Smooth muscle cell (in vitro differentiated cells): ENCODE results near the gene L3MBTL3. TPM values are rescaled to one million over a fixed set of nuclear protein-coding genes. Genes with fewer than 3 reads are reported as not detected.

Source experiments
- DNase-seq: peaks from one replicate; lab custom pipeline; 2025; ENCODE audit not compliant: unreplicated experiment; lab: John Stamatoyannopoulos, UW
- H2AFZ ChIP-seq: fragments of 200-600 bp; sonication (generic); 2 replicates; pipeline ENCODE4 v1.6.0; 2016; ENCODE audit warnings: antibody characterized with exemption, low read depth, mild to moderate bottlenecking
- H3F3A ChIP-seq: fragments of 200-600 bp; sonication (generic); 2 replicates; pipeline ENCODE4 v1.6.0; 2017; ENCODE audit warnings: antibody characterized with exemption, low read depth
- H3K27ac ChIP-seq: fragments of 200-600 bp; sonication (generic); 2 replicates; pipeline ENCODE4 v1.5.1; 2016; ENCODE audit warnings: low read depth, mild to moderate bottlenecking
- H3K27me3 ChIP-seq: fragments of 200-600 bp; sonication (generic); 2 replicates; pipeline ENCODE4 v1.6.1; 2016; ENCODE audit warnings: low read depth, mild to moderate bottlenecking
- H3K36me3 ChIP-seq: fragments of 200-600 bp; sonication (generic); 2 replicates; pipeline ENCODE4 v1.5.1; 2016; ENCODE audit warnings: low read depth
- H3K4me1 ChIP-seq: fragments of 200-600 bp; sonication (generic); 2 replicates; pipeline ENCODE4 v1.5.1; 2016; ENCODE audit warnings: low read depth
- H3K4me2 ChIP-seq: fragments of 200-600 bp; sonication (generic); 2 replicates; pipeline ENCODE4 v1.6.0; 2016; ENCODE audit warnings: mild to moderate bottlenecking
- H3K4me3 ChIP-seq: fragments of 200-600 bp; sonication (generic); 2 replicates; pipeline ENCODE4 v1.5.1; 2016; ENCODE audit warnings: mild to moderate bottlenecking
- H3K79me2 ChIP-seq: fragments of 200-600 bp; sonication (generic); 2 replicates; pipeline ENCODE4 v1.6.0; 2016; ENCODE audit warnings: low read depth, mild to moderate bottlenecking
- H3K9ac ChIP-seq: fragments of 200-600 bp; sonication (generic); 2 replicates; pipeline ENCODE4 v1.6.0; 2016; ENCODE audit warnings: low read depth
- H3K9me3 ChIP-seq: fragments of 200-600 bp; sonication (generic); replicated peaks from 2 replicates; pipeline ENCODE4 v1.5.1; 2016; ENCODE audit warnings: low read depth
- H4K20me1 ChIP-seq: fragments of 200-600 bp; sonication (generic); 2 replicates; pipeline ENCODE4 v1.6.0; 2016; ENCODE audit warnings: low read depth
- WGBS: methylation state at CpG from one replicate; pipeline ENCODE4 v1.1.7; 2016; ENCODE audit warnings: low lambda C conversion rate; 5-methylcytosine and 5-hydroxymethylcytosine counted together
- polyA plus RNA-seq: library from polyadenylated mRNA; unstranded; fragments of >200 nt; fragmentation: Nextera tagmentation; extraction: Ambion mirVana; gene quantifications from 2 replicates; pipeline ENCODE4 v1.2.1, GENCODE V29; 2016
- total RNA-seq: library from RNA; depleted of rRNA; stranded (reverse); fragments of >200 nt; gene quantifications from 2 replicates; pipeline ENCODE4 v1.2.3, GENCODE V29; 2014
- TF ChIP-seq, protein P1 (sequence below): fragments of 200-600 bp; sonication (generic); IDR thresholded peaks from 2 replicates; pipeline ENCODE4 v1.5.1; 2017; ENCODE audit warnings: borderline replicate concordance, mild to moderate bottlenecking, antibody characterized with exemption; ENCODE audit not compliant: insufficient read depth, poor library complexity, severe bottlenecking

Gene L3MBTL3
- total and polyA plus RNA-seq, 2 experiments from 2014 or later: 5.4 to 14.2 TPM

GRCh38 chr6:130018744-130019325, 454 bp downstream of the L3MBTL3 start:
- DNase-seq: no peak
- 2% methylated on average over 17 of the region's 54 CpGs for WGBS

DNA sequence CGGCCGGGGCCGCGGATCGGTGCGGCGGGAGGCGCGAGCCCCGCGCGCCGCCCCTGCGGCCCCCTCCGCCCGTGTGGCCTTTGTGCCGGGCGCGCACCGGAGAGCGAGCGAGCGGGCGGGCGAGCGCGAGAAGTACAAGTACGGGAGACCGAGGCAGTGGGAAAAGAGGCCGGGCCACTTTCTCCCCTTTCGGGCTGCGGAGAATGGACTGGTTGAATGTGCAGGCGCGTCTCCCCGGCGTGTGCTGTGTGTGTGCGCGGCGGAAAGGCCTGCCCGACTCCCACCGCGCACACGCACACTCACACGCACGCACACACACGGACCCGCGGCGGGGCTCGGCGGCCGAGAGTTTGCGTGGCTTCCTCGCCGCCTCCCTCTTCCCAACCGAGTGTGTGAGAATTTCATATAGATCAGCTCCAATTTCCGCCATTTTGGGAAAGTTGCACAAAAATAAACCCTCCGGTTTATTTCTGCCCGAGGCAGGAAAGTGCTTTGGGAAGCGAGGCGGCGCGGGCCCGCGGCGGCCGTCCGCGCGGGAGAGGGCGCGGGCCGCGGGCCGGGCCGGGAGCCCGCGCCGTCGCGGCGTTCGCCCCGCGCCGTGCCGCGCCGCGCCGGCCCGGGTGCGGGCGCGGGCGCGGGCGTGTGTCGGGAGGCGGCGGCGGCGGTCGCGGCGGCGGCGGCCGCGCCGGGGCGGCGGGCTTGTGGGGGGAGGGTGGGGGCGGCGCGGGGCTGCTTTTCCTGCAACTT, 1.1 kb downstream of the L3MBTL3 start:
- Histone ChIP-seq H2AFZ (peak overlapping the region; percentile 98), H3K36me3 (no peaks in the 10 kb centered on the region), H3K4me1 (no peaks in the 10 kb centered on the region), H3K4me3 (peak overlapping the region; percentile 82), H3K9ac (peak overlapping the region; percentile 67), H4K20me1 (peaks cover 20% of the 10 kb centered on the region), H3F3A (peaks cover 4% of the 10 kb centered on the region), H3K4me2 (peak overlapping the region; percentile 91), H3K27me3 (no peaks in the 10 kb centered on the region), H3K79me2 (peaks cover 30% of the 10 kb centered on the region), H3K9me3 (no peaks in the 10 kb centered on the region), H3K27ac (peak overlapping the region; percentile 41)
- TF ChIP-seq, protein P1, sequence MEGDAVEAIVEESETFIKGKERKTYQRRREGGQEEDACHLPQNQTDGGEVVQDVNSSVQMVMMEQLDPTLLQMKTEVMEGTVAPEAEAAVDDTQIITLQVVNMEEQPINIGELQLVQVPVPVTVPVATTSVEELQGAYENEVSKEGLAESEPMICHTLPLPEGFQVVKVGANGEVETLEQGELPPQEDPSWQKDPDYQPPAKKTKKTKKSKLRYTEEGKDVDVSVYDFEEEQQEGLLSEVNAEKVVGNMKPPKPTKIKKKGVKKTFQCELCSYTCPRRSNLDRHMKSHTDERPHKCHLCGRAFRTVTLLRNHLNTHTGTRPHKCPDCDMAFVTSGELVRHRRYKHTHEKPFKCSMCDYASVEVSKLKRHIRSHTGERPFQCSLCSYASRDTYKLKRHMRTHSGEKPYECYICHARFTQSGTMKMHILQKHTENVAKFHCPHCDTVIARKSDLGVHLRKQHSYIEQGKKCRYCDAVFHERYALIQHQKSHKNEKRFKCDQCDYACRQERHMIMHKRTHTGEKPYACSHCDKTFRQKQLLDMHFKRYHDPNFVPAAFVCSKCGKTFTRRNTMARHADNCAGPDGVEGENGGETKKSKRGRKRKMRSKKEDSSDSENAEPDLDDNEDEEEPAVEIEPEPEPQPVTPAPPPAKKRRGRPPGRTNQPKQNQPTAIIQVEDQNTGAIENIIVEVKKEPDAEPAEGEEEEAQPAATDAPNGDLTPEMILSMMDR: no peak
- 1% methylated on average over 72 of the region's 116 CpGs for WGBS
- peak; percentile 7 for DNase-seq

More at GRCh38 chr6:130018744-130019325, 454 bp downstream of the L3MBTL3 start:
- peak overlapping the region; percentile 59 for H3K9ac ChIP-seq
- H3K9me3 ChIP-seq: no peaks in the 10 kb centered on the region
- peaks cover 25% of the 10 kb centered on the region for H3K79me2 ChIP-seq
- no peaks in the 10 kb centered on the region for H3K27me3 ChIP-seq
- peak overlapping the region; percentile 94 for H3K4me2 ChIP-seq
- peak overlapping the region; percentile 63 for H3K27ac ChIP-seq
- H3K4me3 ChIP-seq: peak overlapping the region; percentile 82
- H4K20me1 ChIP-seq: peaks cover 17% of the 10 kb centered on the region
- no peaks in the 10 kb centered on the region for H3K4me1 ChIP-seq
- H2AFZ ChIP-seq: peak overlapping the region; percentile 99
- TF ChIP-seq, protein P1: no peak
- H3K36me3 ChIP-seq: no peaks in the 10 kb centered on the region
- H3F3A ChIP-seq: peaks cover 4% of the 10 kb centered on the region

DNA sequence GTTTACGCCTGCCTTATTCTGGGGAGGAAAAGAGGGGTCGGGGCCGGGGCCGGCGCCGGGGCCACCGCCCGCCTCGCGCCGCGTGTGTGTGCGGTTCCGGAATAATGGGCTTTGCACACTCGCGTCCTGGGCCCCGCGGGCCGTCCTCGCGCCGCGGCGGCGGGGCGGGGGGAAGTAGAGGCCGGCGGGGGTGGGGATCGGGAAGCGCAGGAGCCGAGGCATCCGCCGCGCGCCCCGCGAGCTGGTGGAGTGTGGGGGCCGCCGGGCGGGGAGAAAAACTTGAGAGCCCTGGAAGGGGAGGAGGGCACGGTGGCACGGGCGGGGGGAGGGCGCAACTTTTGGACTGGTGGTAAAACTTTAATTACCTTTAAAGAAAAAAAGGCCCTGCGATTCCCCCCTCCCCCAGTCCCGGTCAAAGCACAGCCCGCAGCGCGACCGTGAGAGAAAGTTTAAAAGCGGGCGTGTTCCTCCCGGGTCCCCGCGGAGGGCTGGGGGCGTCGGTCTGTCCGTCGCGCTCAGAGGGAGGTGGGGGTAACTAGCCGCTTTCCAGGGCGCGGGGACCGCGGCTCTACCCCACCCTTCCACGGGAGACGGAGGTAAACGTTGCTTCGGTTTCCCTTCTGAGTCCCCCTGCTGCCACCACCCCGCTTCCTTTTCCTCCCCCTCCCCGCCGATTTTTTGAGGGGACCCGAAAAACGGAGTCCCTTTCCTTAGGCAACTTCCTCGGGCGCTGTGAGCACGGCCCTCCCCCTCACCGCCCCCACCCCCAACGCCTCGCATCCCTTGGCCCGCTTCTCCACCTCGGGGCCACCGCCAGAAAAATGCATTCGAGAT, 1.9 kb downstream of the L3MBTL3 start:
- H3K4me1 ChIP-seq: no peaks in the 10 kb centered on the region
- TF ChIP-seq, protein P1: no peak
- peaks cover 20% of the 10 kb centered on the region for H4K20me1 ChIP-seq
- H3K4me3 ChIP-seq: peak overlapping the region; percentile 68
- peaks cover 4% of the 10 kb centered on the region for H3F3A ChIP-seq
- WGBS: 3% methylated on average over 18 of the region's 84 CpGs
- H2AFZ ChIP-seq: peak overlapping the region; percentile 58
- no peaks in the 10 kb centered on the region for H3K9me3 ChIP-seq
- H3K4me2 ChIP-seq: peak overlapping the region; percentile 89
- H3K27me3 ChIP-seq: no peaks in the 10 kb centered on the region
- H3K79me2 ChIP-seq: peaks cover 30% of the 10 kb centered on the region
- H3K27ac ChIP-seq: peak overlapping the region; percentile 33
- H3K9ac ChIP-seq: peak overlapping the region; percentile 47
- DNase-seq: peak; percentile 36
- H3K36me3 ChIP-seq: no peaks in the 10 kb centered on the region
